ENCODE data around the gene ATP1A3. TPM values are rescaled to one million over a fixed set of nuclear protein-coding genes. Genes with fewer than 3 reads are reported as not detected.
"Not testable (repeated sequence)": the region's sequence is repeated elsewhere in the genome, so short reads cannot be mapped to it uniquely, and the experiment has no call there.

ATP1A3 gene
- total RNA-seq, 1 donor from 2014 or later, result 5.6 TPM

DNA sequence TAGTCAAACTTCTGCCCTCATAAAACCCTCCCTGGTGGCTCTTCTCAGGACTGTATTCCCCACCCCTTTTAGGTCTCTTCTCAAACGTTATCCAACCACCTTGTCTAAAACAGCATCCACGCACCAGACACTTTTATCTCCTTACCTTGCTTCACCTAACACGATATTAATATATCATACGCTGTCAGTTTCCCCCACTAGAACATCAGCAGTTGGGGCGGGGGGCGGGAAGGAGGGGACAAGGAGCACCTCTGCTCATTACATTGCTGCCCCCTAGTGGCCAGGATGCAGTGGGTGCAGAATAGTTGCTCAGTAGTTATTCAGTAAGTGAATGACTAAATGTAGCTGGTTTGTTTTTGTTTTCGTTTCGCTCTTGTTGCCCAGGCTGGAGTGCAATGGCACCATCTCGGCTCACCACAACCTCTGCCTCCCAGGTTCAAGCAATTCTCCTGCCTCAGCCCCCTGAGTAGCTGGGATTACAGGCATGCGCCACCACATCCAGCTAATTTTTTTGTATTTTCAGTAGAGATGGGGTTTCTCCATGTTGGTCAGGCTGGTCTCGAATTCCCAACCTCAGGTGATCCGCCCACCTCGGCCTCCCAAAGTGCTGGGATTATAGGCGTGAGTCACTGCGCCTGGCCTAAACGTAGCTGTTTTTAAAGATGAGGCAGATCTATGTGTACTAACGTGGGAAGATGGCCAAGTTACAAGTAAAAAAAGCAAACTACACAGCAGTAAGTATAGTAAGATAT is 40.8 kb upstream of the ATP1A3 start:
- H3K4me1 Mint-ChIP-seq (ENCODE audit: unreplicated experiment); H3K4me3 Mint-ChIP-seq; H3K27me3 Mint-ChIP-seq; H3K27ac Mint-ChIP-seq; H3K9me3 Mint-ChIP-seq; H3K36me3 Mint-ChIP-seq; DNase-seq (ENCODE audit: extremely low spot score, unreplicated experiment): not testable (repeated sequence)
- TF ChIP-seq, protein P1, sequence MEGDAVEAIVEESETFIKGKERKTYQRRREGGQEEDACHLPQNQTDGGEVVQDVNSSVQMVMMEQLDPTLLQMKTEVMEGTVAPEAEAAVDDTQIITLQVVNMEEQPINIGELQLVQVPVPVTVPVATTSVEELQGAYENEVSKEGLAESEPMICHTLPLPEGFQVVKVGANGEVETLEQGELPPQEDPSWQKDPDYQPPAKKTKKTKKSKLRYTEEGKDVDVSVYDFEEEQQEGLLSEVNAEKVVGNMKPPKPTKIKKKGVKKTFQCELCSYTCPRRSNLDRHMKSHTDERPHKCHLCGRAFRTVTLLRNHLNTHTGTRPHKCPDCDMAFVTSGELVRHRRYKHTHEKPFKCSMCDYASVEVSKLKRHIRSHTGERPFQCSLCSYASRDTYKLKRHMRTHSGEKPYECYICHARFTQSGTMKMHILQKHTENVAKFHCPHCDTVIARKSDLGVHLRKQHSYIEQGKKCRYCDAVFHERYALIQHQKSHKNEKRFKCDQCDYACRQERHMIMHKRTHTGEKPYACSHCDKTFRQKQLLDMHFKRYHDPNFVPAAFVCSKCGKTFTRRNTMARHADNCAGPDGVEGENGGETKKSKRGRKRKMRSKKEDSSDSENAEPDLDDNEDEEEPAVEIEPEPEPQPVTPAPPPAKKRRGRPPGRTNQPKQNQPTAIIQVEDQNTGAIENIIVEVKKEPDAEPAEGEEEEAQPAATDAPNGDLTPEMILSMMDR (conservative IDR thresholded peaks at IDR 0.05), result peak; percentile 91

DNA sequence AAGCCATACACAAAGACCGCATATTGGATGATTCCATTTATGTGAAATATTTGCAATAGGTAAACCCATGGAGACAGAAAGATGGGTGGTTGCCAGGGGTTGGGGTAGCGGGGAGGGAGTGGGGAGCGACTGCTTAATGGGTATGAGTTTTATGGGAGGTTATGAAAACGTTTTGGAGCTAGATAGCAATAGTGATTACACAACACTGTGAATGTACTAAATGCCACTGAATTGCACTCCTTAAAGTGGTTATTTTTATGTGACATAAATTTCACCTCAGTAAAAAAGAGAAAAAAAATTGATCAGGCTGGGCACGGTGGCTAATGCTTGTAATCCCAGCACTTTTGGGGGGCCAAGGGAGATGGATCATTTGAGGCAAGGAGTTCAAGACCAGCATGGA is 39.4 kb upstream of the ATP1A3 start:
- no peaks in the 10 kb centered on the region for H3K9me3 Mint-ChIP-seq
- peaks cover 13% of the 10 kb centered on the region for H3K27me3 Mint-ChIP-seq
- H3K27ac Mint-ChIP-seq, result no peak overlapping the region
- TF ChIP-seq, protein P1 (conservative IDR thresholded peaks at IDR 0.05), result no peak
- H3K4me1 Mint-ChIP-seq (ENCODE audit: unreplicated experiment), result peaks cover 6% of the 10 kb centered on the region
- H3K4me3 Mint-ChIP-seq, result no peak overlapping the region
- H3K36me3 Mint-ChIP-seq, result no peaks in the 10 kb centered on the region
- no peak for DNase-seq (ENCODE audit: extremely low spot score, unreplicated experiment)

DNA sequence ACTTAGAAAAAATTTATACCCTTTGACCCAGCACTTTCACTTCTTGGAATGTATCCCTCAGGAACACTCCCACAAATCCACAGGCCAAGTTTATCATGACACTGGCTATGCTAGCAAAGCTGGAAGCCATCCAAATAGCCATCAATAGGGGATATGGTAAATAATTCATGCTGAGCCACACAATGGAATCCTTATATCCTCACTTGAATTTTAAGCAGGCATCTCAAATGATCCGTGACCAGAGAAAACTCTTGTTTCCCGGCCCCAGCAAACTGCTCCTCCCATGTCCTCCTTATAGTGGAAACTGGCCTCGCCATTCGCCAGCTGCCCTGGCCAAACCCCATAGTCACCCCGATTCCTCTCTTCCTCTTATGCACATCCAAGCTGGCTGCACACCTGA is 38.4 kb upstream of the ATP1A3 start:
- H3K27me3 Mint-ChIP-seq, result peaks cover 17% of the 10 kb centered on the region
- no peak overlapping the region for H3K27ac Mint-ChIP-seq
- no peak for DNase-seq (ENCODE audit: extremely low spot score, unreplicated experiment)
- no peaks in the 10 kb centered on the region for H3K36me3 Mint-ChIP-seq
- H3K9me3 Mint-ChIP-seq, result no peaks in the 10 kb centered on the region
- H3K4me1 Mint-ChIP-seq (ENCODE audit: unreplicated experiment), result peaks cover 6% of the 10 kb centered on the region
- TF ChIP-seq, protein P1 (conservative IDR thresholded peaks at IDR 0.05), result no peak
- H3K4me3 Mint-ChIP-seq, result no peak overlapping the region

DNA sequence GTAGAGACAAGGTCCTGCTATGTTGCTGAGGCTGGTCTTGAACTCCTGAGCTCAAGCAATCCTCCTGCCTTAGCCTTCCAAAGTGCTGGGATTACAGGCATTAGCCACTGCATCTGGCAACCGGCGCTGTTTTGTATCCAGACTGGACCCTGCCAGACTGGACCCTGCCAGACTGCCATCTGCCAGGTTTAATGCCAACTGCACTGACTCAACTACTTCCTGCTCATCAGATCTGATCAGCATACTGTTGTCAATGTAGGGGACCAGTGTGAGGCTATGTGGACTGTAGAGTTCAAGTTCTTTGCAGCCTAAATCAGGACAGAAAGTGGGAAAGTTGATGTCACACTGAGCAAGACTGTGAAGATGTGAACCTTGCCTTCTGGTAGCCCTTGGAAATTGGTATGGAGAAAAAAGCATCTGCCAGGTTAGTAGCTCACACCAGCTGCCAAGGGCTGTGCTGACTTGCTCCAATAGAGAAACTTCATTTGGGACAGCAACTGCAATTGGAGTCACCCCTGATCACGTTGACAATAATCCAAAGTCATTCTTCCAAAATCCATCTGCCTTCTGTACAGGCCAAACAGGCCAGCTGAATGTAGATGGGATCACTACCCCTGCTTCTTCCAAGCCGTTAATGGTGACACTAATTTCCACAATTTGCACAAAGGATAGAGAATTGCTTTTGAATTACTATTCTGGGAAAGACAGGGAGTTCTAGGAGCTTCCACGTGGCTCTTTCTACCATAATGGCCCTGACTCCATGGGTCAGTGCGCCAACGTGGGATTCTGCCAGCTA is 36.8 kb upstream of the ATP1A3 start:
- TF ChIP-seq, protein P1 (conservative IDR thresholded peaks at IDR 0.05), result no peak
- Mint-ChIP-seq H3K27me3 (peaks cover 24% of the 10 kb centered on the region), H3K27ac (no peak overlapping the region), H3K36me3 (no peaks in the 10 kb centered on the region), H3K4me1 (ENCODE audit: unreplicated experiment) (peaks cover 6% of the 10 kb centered on the region), H3K9me3 (no peaks in the 10 kb centered on the region), H3K4me3 (no peak overlapping the region)
- no peak for DNase-seq (ENCODE audit: extremely low spot score, unreplicated experiment)

DNA sequence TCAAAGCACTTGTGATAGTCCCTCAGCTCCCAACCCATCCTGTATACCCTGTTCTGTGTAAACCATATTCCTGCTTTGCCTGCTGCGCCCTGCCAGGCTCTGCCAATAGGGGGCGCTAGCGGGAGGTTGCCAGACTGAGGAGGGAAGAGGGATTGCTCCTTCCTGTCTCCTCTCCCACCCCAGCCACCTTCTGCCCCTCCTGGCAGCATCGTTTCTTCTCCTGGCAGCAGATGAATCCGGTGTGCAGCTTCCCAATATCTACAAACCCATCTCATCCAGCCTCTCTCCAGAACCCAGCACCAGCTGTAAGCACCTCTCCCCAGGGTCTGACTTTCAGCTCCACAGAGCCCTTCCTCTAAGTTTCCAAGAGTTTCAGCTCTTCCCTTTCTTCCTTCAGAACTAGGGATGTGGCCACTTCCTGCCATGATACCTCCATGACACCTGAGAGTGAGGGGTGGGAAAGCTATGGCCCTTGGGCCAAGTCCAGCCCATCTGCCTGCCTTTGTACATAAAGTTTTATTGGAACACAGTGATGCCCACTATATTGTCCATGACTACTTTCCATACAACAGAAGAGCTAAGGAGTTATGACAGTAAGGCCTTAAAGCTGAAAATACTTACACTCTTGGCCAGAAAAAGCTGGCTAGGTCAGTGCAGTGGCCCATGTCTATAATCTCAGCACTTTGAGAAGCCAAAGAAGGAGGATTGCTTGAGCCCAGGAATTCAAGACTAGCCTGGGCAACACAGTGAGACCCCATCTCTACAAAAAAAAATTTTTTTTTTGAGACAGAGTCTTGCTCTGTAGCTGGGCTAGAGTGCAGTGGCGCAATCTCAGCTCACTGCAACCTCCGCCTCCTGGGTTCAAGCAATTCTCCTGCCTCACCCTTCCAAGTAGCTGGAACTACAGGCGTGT is 34.5 kb upstream of the ATP1A3 start:
- Mint-ChIP-seq H3K4me3 (no peak overlapping the region), H3K4me1 (ENCODE audit: unreplicated experiment) (peaks cover 6% of the 10 kb centered on the region), H3K27ac (no peak overlapping the region), H3K27me3 (peaks cover 24% of the 10 kb centered on the region), H3K9me3 (no peaks in the 10 kb centered on the region), H3K36me3 (no peaks in the 10 kb centered on the region)
- no peak for DNase-seq (ENCODE audit: extremely low spot score, unreplicated experiment)
- TF ChIP-seq, protein P1 (conservative IDR thresholded peaks at IDR 0.05), result peak; percentile 70

Measured in type B pancreatic cell (in vitro differentiated cells).